OCI-LY1 (cell line): ENCODE measurements around the gene SLC4A8.

Source experiments
- CTCF ChIP-seq: fragments of 200-600 bp; sonication (generic), shearing (Covaris generic); IDR thresholded peaks from 2 replicates; pipeline ENCODE4 v1.5.1; 2017; ENCODE audit warnings: mild to moderate bottlenecking, antibody characterized with exemption, low read length, moderate library complexity, mixed read lengths
- EZH2 ChIP-seq: fragments of 200-600 bp; sonication (generic), shearing (Covaris generic); IDR thresholded peaks from 2 replicates; pipeline ENCODE4 v1.8.0; 2017; ENCODE audit warnings: borderline replicate concordance, mixed run types, mild to moderate bottlenecking, antibody characterized with exemption, low read length, moderate library complexity, mixed read lengths

GRCh38 chr12:51521554-51522276 lies 97.1 kb downstream of the SLC4A8 start:
- TF ChIP-seq CTCF (peak; percentile 39; the same call in 1 of the 2 replicates), EZH2 (no peak)
